Osteocyte (in vitro differentiated cells): ENCODE measurements around the gene CPA5. TPM values are rescaled to one million over a fixed set of nuclear protein-coding genes. Genes with fewer than 3 reads are reported as not detected.

ENCODE experiments used
- DNase-seq: peaks from one replicate; pipeline ENCODE4 v3.0.0; 2021; ENCODE audit warnings: mixed read lengths; ENCODE audit not compliant: unreplicated experiment; ENCODE audit errors: extremely low spot score
- H3K27ac Mint-ChIP-seq: one replicate; pipeline ENCODE4 v1.8.0; 2021; ENCODE audit warnings: mild to moderate bottlenecking, mixed read lengths; ENCODE audit not compliant: unreplicated experiment
- H3K27me3 Mint-ChIP-seq: one replicate; pipeline ENCODE4 v1.8.0; 2021; ENCODE audit warnings: mixed read lengths; ENCODE audit not compliant: unreplicated experiment
- H3K36me3 Mint-ChIP-seq: one replicate; pipeline ENCODE4 v1.8.0; 2021; ENCODE audit warnings: mixed read lengths; ENCODE audit not compliant: unreplicated experiment
- H3K4me1 Mint-ChIP-seq: one replicate; pipeline ENCODE4 v1.8.0; 2021; ENCODE audit warnings: mixed read lengths; ENCODE audit not compliant: unreplicated experiment
- H3K4me3 Mint-ChIP-seq: one replicate; pipeline ENCODE4 v1.8.0; 2021; ENCODE audit warnings: mild to moderate bottlenecking, moderate library complexity, mixed read lengths; ENCODE audit not compliant: unreplicated experiment
- H3K9me3 Mint-ChIP-seq: one replicate; pipeline ENCODE4 v1.8.0; 2021; ENCODE audit warnings: mixed read lengths; ENCODE audit not compliant: unreplicated experiment
- CTCF ChIP-seq: fragments of 200-600 bp; sonication (generic); IDR thresholded peaks from 2 replicates; pipeline ENCODE4 v1.5.0; 2021; ENCODE audit warnings: antibody characterized with exemption, mild to moderate bottlenecking, moderate library complexity
- total RNA-seq: library from RNA; stranded (reverse); gene quantifications from 2 replicates; pipeline ENCODE4 v1.2.1, GENCODE V29; 2021

Gene CPA5
- total RNA-seq, 1 donor from 2014 or later: 0.51 TPM

DNA sequence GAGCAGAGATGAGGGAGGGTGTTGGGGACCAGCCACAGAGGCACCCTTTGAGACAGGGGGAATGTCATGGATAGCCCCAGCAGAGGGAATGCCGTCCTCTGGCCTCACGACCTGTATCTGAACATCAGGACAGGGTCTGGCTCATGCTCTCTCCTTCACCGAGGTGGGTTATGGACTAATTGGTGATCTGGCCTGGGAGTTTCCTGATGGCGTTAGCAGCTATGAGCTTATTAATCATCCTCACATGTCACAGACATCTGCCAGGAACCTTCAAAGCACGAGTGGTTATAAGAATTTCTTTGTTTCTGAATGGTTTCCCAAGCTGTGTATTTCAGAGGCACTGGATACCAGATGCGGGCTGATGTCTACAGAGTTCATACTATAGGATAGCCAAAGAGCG, 44.8 kb upstream of the CPA5 start:
- DNase-seq: no peak
- H3K4me1 Mint-ChIP-seq: peaks cover 27% of the 10 kb centered on the region
- no peak overlapping the region for H3K27ac Mint-ChIP-seq
- TF ChIP-seq CTCF: no peak
- no peak overlapping the region for H3K4me3 Mint-ChIP-seq
- peaks cover 14% of the 10 kb centered on the region for H3K36me3 Mint-ChIP-seq
- no peaks in the 10 kb centered on the region for H3K9me3 Mint-ChIP-seq
- no peaks in the 10 kb centered on the region for H3K27me3 Mint-ChIP-seq

GRCh38 chr7:130301501-130302020, 43.1 kb upstream of the CPA5 start:
- TF ChIP-seq CTCF: no peak
- Mint-ChIP-seq H3K4me1 (peaks cover 18% of the 10 kb centered on the region), H3K27me3 (no peaks in the 10 kb centered on the region), H3K36me3 (peaks cover 14% of the 10 kb centered on the region), H3K4me3 (no peak overlapping the region), H3K27ac (no peak overlapping the region), H3K9me3 (no peaks in the 10 kb centered on the region)
- DNase-seq: no peak

GRCh38 chr7:130302649-130303048, 42.0 kb upstream of the CPA5 start:
- Mint-ChIP-seq H3K9me3 (no peaks in the 10 kb centered on the region), H3K27me3 (no peaks in the 10 kb centered on the region), H3K27ac (no peak overlapping the region), H3K36me3 (peaks cover 16% of the 10 kb centered on the region), H3K4me1 (peaks cover 17% of the 10 kb centered on the region), H3K4me3 (no peak overlapping the region)
- no peak for TF ChIP-seq CTCF
- DNase-seq: no peak

GRCh38 chr7:130303127-130303526, 41.5 kb upstream of the CPA5 start:
- peaks cover 12% of the 10 kb centered on the region for H3K4me1 Mint-ChIP-seq
- no peak for DNase-seq
- no peak overlapping the region for H3K4me3 Mint-ChIP-seq
- no peaks in the 10 kb centered on the region for H3K9me3 Mint-ChIP-seq
- no peak for TF ChIP-seq CTCF
- peaks cover 16% of the 10 kb centered on the region for H3K36me3 Mint-ChIP-seq
- no peak overlapping the region for H3K27ac Mint-ChIP-seq
- H3K27me3 Mint-ChIP-seq: no peaks in the 10 kb centered on the region

GRCh38 chr7:130303551-130303950, 41.1 kb upstream of the CPA5 start:
- peaks cover 16% of the 10 kb centered on the region for H3K36me3 Mint-ChIP-seq
- H3K4me1 Mint-ChIP-seq: peaks cover 8% of the 10 kb centered on the region
- TF ChIP-seq CTCF: no peak
- H3K4me3 Mint-ChIP-seq: no peak overlapping the region
- H3K27me3 Mint-ChIP-seq: no peaks in the 10 kb centered on the region
- no peaks in the 10 kb centered on the region for H3K9me3 Mint-ChIP-seq
- no peak for DNase-seq
- no peak overlapping the region for H3K27ac Mint-ChIP-seq
